GM13977 (cell line): ENCODE measurements around the gene EIF4G1.
A peak's percentile ranks its signal among the peaks of the same experiment; 100 is the strongest.

ENCODE experiments used
- DNase-seq: peaks from one replicate; pipeline ENCODE4 v3.0.0; 2012; ENCODE audit warnings: low spot score
- in situ Hi-C: fragments of 300-500 bp; cut with MboI; formaldehyde crosslinking; loops from one replicate; pipeline ENCODE4 v1.12.0; 2022; ENCODE audit warnings: low sequenced_read_pairs, low pct_unique_long_range_greater_than_20kb, mixed read lengths, inconsistent platforms; ENCODE audit not compliant: unreplicated experiment
- TF ChIP-seq, protein P1 (sequence below): IDR thresholded peaks from 2 replicates; pipeline ENCODE4 v1.5.1; 2012; ENCODE audit warnings: mild to moderate bottlenecking, control low read depth; ENCODE audit not compliant: insufficient read depth; ENCODE audit errors: extremely low read depth, missing control alignments

The EIF4G1 gene

GRCh38 chr3:184315871-184316661 lies 1.7 kb downstream of the EIF4G1 start:
- in situ Hi-C loops = no loop called here
- TF ChIP-seq, protein P1, sequence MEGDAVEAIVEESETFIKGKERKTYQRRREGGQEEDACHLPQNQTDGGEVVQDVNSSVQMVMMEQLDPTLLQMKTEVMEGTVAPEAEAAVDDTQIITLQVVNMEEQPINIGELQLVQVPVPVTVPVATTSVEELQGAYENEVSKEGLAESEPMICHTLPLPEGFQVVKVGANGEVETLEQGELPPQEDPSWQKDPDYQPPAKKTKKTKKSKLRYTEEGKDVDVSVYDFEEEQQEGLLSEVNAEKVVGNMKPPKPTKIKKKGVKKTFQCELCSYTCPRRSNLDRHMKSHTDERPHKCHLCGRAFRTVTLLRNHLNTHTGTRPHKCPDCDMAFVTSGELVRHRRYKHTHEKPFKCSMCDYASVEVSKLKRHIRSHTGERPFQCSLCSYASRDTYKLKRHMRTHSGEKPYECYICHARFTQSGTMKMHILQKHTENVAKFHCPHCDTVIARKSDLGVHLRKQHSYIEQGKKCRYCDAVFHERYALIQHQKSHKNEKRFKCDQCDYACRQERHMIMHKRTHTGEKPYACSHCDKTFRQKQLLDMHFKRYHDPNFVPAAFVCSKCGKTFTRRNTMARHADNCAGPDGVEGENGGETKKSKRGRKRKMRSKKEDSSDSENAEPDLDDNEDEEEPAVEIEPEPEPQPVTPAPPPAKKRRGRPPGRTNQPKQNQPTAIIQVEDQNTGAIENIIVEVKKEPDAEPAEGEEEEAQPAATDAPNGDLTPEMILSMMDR = no peak
- peak; percentile 33 for DNase-seq

GRCh38 chr3:184316792-184317191 lies 2.4 kb downstream of the EIF4G1 start:
- TF ChIP-seq, protein P1 = no peak

DNA sequence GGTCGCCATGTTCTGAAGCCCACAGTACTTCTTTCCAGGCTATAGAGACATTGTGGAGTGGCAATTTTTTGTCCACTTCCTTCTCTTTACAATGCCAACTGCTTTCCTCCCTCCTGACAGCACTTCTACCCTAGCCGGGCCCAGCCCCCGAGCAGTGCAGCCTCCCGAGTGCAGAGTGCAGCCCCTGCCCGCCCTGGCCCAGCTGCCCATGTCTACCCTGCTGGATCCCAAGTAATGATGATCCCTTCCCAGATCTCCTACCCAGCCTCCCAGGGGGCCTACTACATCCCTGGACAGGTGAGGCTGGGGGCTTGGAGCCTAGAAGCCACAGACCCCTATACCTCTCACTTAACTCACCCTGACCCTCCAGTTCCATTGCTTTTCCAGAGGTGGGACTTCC lies 2.8 kb downstream of the EIF4G1 start:
- TF ChIP-seq, protein P1 = no peak
- no peak for DNase-seq
- in situ Hi-C loops = no loop called here

More at GRCh38 chr3:184316792-184317191, 2.4 kb downstream of the EIF4G1 start:
- in situ Hi-C loops = no loop called here
- no peak for DNase-seq

GRCh38 chr3:184320104-184320445 lies 5.7 kb downstream of the EIF4G1 start:
- in situ Hi-C loops = no loop called here
- TF ChIP-seq, protein P1 = no peak
- peak; percentile 28 for DNase-seq

- DNase-seq = no peak
- TF ChIP-seq, protein P1 = no peak
- in situ Hi-C loops = no loop called here
Measured at GRCh38 chr3:184321666-184322065, 7.3 kb downstream of the EIF4G1 start.

DNA sequence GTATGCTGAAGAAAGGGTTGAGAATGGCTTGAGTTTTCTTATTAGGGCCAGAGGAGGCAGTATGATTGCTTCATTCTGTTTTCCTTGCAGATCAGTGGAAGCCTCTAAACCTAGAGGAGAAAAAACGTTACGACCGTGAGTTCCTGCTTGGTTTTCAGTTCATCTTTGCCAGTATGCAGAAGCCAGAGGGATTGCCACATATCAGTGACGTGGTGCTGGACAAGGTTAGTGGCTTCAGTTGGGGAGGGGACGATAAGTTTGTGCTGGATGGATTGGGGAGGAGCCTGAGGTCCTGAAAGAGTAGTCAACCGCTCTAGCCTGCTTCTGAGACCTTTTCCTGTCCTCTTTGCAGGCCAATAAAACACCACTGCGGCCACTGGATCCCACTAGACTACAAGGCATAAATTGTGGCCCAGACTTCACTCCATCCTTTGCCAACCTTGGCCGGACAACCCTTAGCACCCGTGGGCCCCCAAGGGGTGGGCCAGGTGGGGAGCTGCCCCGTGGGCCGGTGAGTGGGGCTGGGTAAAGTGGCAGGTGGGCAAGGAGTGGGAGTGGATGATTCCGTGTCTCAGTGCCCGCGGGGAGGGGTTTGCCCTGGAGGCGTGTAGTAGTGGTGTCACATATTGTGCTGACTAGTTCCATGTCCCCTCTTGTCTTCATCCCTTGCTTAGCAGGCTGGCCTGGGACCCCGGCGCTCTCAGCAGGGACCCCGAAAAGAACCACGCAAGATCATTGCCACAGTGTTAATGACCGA lies 8.5 kb downstream of the EIF4G1 start:
- in situ Hi-C loops = no loop called here
- peak; percentile 13 for DNase-seq
- TF ChIP-seq, protein P1 = no peak
